Heart left ventricle (tissue), 16 donors: ENCODE data around the gene FBXL19. TPM values are rescaled to one million over a fixed set of nuclear protein-coding genes. Genes with fewer than 3 reads are reported as not detected.

ENCODE experiments used
- ATAC-seq, 4 donors: fragments of 200-7000 bp; cut with Tn5 transposase; one replicate each; pipeline ENCODE4 v1.9.1; 2020 to 2022; ENCODE audit warnings: moderate library complexity in 4 of 4, mild to moderate bottlenecking in 3 of 4, moderate number of reproducible peaks in 1 of 4
- DNase-seq, 5 donors: peaks; one replicate each; pipeline ENCODE4 v3.0.0-alpha.2; 2020
- H3K27ac ChIP-seq, 12 donors: fragments of 200-600 bp; sonication (generic) in 4 of 12; one replicate each; pipeline versions ENCODE4 v1.5.0 to v1.8.0; 2016 to 2022; ENCODE audit warnings: mild to moderate bottlenecking in 2 of 12
- H3K27me3 ChIP-seq, 9 donors: fragments of 200-600 bp; sonication (generic) in 2 of 9; one replicate each; pipeline versions ENCODE4 v1.5.1 to v1.8.0; 2016 to 2022; ENCODE audit warnings: mild to moderate bottlenecking in 3 of 9
- H3K36me3 ChIP-seq, 9 donors: fragments of 200-600 bp; sonication (generic) in 2 of 9; one replicate each; pipeline versions ENCODE4 v1.5.0 to v1.8.0; 2018 to 2022; ENCODE audit warnings: mild to moderate bottlenecking in 2 of 9
- H3K4me1 ChIP-seq, 12 donors: fragments of 200-600 bp; sonication (generic) in 4 of 12; one replicate each; pipeline versions ENCODE4 v1.5.0 to v1.8.0; 2016 to 2022; ENCODE audit warnings: mild to moderate bottlenecking in 3 of 12
- H3K4me3 ChIP-seq, 12 donors: fragments of 200-600 bp; sonication (generic) in 4 of 12; one replicate each; pipeline versions ENCODE4 v1.5.0 to v1.8.0; 2017 to 2022; ENCODE audit warnings: mild to moderate bottlenecking in 9 of 12, moderate library complexity in 4 of 12
- H3K9me3 ChIP-seq, 12 donors: fragments of 200-600 bp; sonication (generic) in 4 of 12; one replicate each; pipeline versions ENCODE4 v1.5.0 to v1.8.0; 2016 to 2022; ENCODE audit warnings: mild to moderate bottlenecking in 1 of 12
- CTCF ChIP-seq, 12 donors: fragments of 200-600 bp; sonication (generic) in 4 of 12; IDR thresholded peaks; one replicate each; pipeline versions ENCODE4 v1.5.0 to v1.8.0; 2018 to 2022; ENCODE audit warnings: antibody characterized with exemption in 12 of 12, mild to moderate bottlenecking in 5 of 12
- POLR2A ChIP-seq, 2 donors: fragments of 450-650 bp; IDR thresholded peaks; one replicate each; pipeline ENCODE4 v1.6.1; 2017; ENCODE audit warnings: antibody characterized with exemption in 2 of 2, mild to moderate bottlenecking in 2 of 2, moderate library complexity in 2 of 2
- WGBS, 4 donors: extraction: QIAGEN DNeasy Blood & Tissue Kit in 2 of 4; methylation state at CpG; one replicate each; pipeline versions ENCODE4 v1.1.5 to v1.1.7; 2013 to 2018; 5-methylcytosine and 5-hydroxymethylcytosine counted together
- intact Hi-C, 10 donors: fragments of 100-400 bp; cut with DNase I; formaldehyde crosslinking; loops; one replicate each; pipeline versions ENCODE4 v1.11.1 to v1.14.2; 2022
- polyA plus RNA-seq, 2 donors: library from polyadenylated mRNA; stranded (reverse); fragments of 200-250 nt; gene quantifications; one replicate each; pipeline ENCODE4 v1.2.3, GENCODE V29; 2013
- total RNA-seq, 9 donors: library from RNA; depleted of rRNA in 2 of 9; stranded (reverse); fragments of >200 nt in 2 of 9; fragmentation: NEBNext Ultra II Directional in 3 of 9; extraction: Animal tissue kit (Norgen Biotek cat#: 25700) in 3 of 9; gene quantifications; one replicate each; pipeline versions ENCODE4 v1.1.0 to v1.2.4, GENCODE V29; 2016 to 2023
- donor health status: ischemic (EF 13 %, LVEDD 7.1; RV severe dilation, severe dysfunction).
- donor health status: healthy with polysubstance abuse.
- donor health status: DM: no; HTN: yes; CAD: no.
- donor health status: DM: no; HTN: no; CAD: no.
- donor health status: ischemic (EF 25% LVEDD 6.9; RV normal size, moderate dysfunction).
- donor health status: ischemic (EF 25% LVEDD 5.7; RV mildly dilated, moderate dysfunction).
- donor health status: healthy.
- donor health status: DM: yes; HTN: yes; CAD: no.
- donor health status: ischemic (EF 35%, LVEDD 5.7; RV mildly dilated, moderate dysfunction).
- donor health status: nonischemic (EF 11% LVEDD 7.7; RV severe dilation, severe dysfunction).
- donor health status: DM: yes; HTN: yes; CAD: no.
- donor health status: PGD.
- donor health status: ischemic (EF 29% LVEDD 5.4; RV normal size, mild dysfunction).
- donor health status: nonischemic (EF 23%, LVEDD 6.1; RV moderate dilation, normal function).

FBXL19 gene
- total and polyA plus RNA-seq, 11 donors: 4.5 to 15.5 (median 7.9) TPM

- no peak overlapping the region for H3K4me3 ChIP-seq
- DNase-seq (no peak), ATAC-seq (no peak)
- H3K36me3 ChIP-seq: peaks cover 0 to 46% (median 26%) of the 10 kb centered on the region in 9 donors
- WGBS, 4 donors: 85 to 92% (median 88%) methylated on average over 4 of the region's 4 CpGs
- peaks cover 0 to 23% (median 7%) of the 10 kb centered on the region in 12 donors for H3K4me1 ChIP-seq
- intact Hi-C loops: no loop called here
- no peak for TF ChIP-seq POLR2A (IDR thresholded peaks at IDR 0.05)
- TF ChIP-seq CTCF (IDR thresholded peaks at IDR 0.05): no peak
- no peaks in the 10 kb centered on the region for H3K9me3 ChIP-seq
- no peaks in the 10 kb centered on the region for H3K27me3 ChIP-seq
- H3K27ac ChIP-seq: no peak overlapping the region
These were observed 19.0 kb downstream of the FBXL19 start for GRCh38 chr16:30942426-30942806.

- Histone ChIP-seq H3K36me3 (peaks cover 0 to 46% (median 26%) of the 10 kb centered on the region in 9 donors), H3K9me3 (no peaks in the 10 kb centered on the region), H3K4me1 (peaks cover 0 to 20% (median 9%) of the 10 kb centered on the region in 12 donors), H3K4me3 (no peak overlapping the region), H3K27me3 (no peaks in the 10 kb centered on the region), H3K27ac (no peak overlapping the region)
- TF ChIP-seq CTCF (IDR thresholded peaks at IDR 0.05) (no peak), POLR2A (IDR thresholded peaks at IDR 0.05) (no peak)
- intact Hi-C loops: no loop called here
- DNase-seq (no peak), ATAC-seq (no peak)
These were observed 21.0 kb downstream of the FBXL19 start for GRCh38 chr16:30944352-30944751.

- H3K27me3 ChIP-seq: no peaks in the 10 kb centered on the region
- 91 to 92% (median 92%) methylated on average over 37 to 38 of the region's 38 CpGs for WGBS, 4 donors
- intact Hi-C loops: no loop called here
- TF ChIP-seq POLR2A (IDR thresholded peaks at IDR 0.05) (no peak), CTCF (IDR thresholded peaks at IDR 0.05) (no peak)
- H3K9me3 ChIP-seq: no peaks in the 10 kb centered on the region
- H3K27ac ChIP-seq: no peak overlapping the region
- H3K4me3 ChIP-seq: no peak overlapping the region
- no peak for ATAC-seq
- DNase-seq: peak in 1 of 5 donors; percentile 66
- peaks cover 5 to 41% (median 26%) of the 10 kb centered on the region in 12 donors for H3K4me1 ChIP-seq
- peaks cover 0 to 30% (median 14%) of the 10 kb centered on the region in 9 donors for H3K36me3 ChIP-seq
These were observed 23.5 kb downstream of the FBXL19 start for GRCh38 chr16:30946671-30947540.

DNA sequence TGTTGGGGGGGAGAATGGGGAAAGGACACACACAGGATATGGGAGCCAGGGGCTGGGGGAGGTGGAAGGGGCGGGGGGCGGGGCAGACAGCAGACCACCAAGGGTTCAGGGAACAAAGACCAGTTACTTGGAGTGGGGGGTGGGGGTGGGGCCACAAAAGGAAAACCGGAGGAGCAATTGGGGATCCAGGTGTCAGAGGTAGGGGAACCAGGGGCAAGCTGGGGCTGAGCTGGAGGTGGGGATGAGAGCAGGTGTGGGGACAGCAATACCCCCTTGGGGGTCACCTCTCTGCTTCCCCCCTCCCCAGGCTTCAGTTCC lies 24.1 kb downstream of the FBXL19 start:
- no peak overlapping the region for H3K4me3 ChIP-seq
- DNase-seq (no peak), ATAC-seq (no peak)
- H3K4me1 ChIP-seq: peaks cover 5 to 40% (median 22%) of the 10 kb centered on the region in 12 donors
- H3K27me3 ChIP-seq: no peaks in the 10 kb centered on the region
- intact Hi-C loops: no loop called here
- TF ChIP-seq POLR2A (IDR thresholded peaks at IDR 0.05) (no peak), CTCF (IDR thresholded peaks at IDR 0.05) (no peak)
- H3K36me3 ChIP-seq: peaks cover 0 to 27% (median 12%) of the 10 kb centered on the region in 9 donors
- H3K9me3 ChIP-seq: no peaks in the 10 kb centered on the region
- 76 to 92% (median 88%) methylated on average over 3 of the region's 3 CpGs for WGBS, 4 donors
- peak overlapping the region in 7 of 12 donors; percentile 83 to 99 (median 95) for H3K27ac ChIP-seq
